H4 (cell line): ENCODE measurements around the gene SECISBP2. TPM values are rescaled to one million over a fixed set of nuclear protein-coding genes. Genes with fewer than 3 reads are reported as not detected.

Source experiments
- DNase-seq: peaks from one replicate; pipeline ENCODE4 v3.0.0-alpha.2; 2015; ENCODE audit warnings: low spot score
- total RNA-seq: library from RNA; depleted of rRNA; stranded (reverse); fragments of >200 nt; shearing (Covaris generic); gene quantifications from 2 replicates; pipeline ENCODE4 v1.2.3, GENCODE V29; 2014; rRNA removed

The SECISBP2 gene
- total RNA-seq, 1 experiment from 2014 or later = 18.7 TPM

GRCh38 chr9:89405826-89406225 lies 87.5 kb downstream of the SECISBP2 start:
- no peak for DNase-seq

- peak; percentile 40 for DNase-seq
These were observed 88.8 kb downstream of the SECISBP2 start for GRCh38 chr9:89407070-89407469.

DNA sequence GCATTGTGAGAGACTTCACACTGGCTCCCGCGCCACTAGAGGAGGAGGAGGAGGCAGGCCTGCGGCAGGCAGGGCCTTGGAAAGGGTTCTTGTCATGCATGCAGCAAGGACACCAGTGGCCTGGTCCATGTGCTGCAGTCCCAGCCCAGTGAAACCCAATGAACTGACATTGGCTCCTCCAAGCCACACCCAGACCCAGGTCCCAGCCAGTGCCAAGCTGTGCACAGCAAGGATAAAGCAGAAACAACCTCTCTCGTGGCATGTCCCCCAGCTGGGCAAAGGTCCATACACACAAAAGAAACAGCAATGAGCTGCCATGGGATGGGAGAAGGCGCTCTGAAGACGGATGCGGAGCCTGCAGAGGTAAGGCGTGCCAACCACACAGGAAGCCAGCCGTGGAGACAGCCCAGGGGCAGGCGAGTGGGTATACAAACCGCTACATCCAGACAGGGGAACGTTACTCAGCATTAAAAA lies 90.4 kb downstream of the SECISBP2 start:
- peak; percentile 85 for DNase-seq

Other genes starting within 250 kb of the SECISBP2 start
- gene SHC3, start 139.7 kb upstream of the SECISBP2 start, total RNA-seq = 0.02 and 1.0 TPM in 2 replicates
- 581 and 614 TPM in 2 replicates for gene CKS2, start 7.3 kb upstream of the SECISBP2 start, total RNA-seq
- gene SEMA4D, start 179.6 kb downstream of the SECISBP2 start, total RNA-seq = 4.8 and 6.3 TPM in 2 replicates